ENCODE results near the gene DUSP19. TPM values are rescaled to one million over a fixed set of nuclear protein-coding genes. Genes with fewer than 3 reads are reported as not detected.

The DUSP19 gene
- total and polyA plus RNA-seq, 2 of the 13 experiments (the other 11 are each of a cell fraction or from before 2014, with no cell fraction given), result 1.3 to 1.9 TPM

DNA sequence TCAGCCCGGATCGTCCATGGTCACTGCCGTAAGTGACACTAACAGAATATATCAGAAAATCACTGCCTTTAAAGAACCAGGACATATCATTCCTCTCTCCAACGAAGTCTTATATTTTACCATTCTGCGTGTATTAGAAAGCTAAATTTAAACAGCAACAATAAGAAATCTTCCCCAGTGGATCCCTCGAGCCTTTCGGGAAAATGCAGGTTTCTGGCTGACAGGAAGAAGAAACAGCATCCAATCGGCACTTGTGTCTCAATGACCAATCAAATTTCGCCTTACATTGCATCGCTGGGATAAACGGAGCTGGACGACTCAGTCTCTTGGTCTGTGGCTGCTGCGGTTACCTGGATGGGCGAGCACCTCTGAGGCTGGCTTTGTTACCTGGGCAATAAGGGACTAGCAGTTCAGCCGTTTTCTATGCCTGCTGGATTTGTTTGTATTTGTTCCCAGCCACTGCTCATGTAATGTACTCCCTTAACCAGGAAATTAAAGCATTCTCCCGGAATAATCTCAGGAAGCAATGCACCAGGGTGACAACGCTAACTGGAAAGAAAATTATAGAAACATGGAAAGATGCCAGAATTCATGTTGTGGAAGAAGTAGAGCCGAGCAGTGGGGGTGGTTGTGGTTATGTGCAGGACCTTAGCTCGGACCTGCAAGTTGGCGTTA lies at the start of gene DUSP19 (continued):
- 0 out of 2 replicates have a peak, but pooled peaks have one; percentile 44 for TF ChIP-seq BATF2 (CRISPR knock-in tag; IDR thresholded peaks at IDR 0.05)
- TF ChIP-seq ZNF546 (CRISPR knock-in tag; conservative IDR thresholded peaks at IDR 0.05), result no peak
- TF ChIP-seq ZNF552 (CRISPR knock-in tag; IDR thresholded peaks at IDR 0.05; ENCODE audit: borderline replicate concordance), result no peak
- TF ChIP-seq ZNF124 (CRISPR knock-in tag; IDR thresholded peaks at IDR 0.05), result no peak
- TF ChIP-seq RFX5 (IDR thresholded peaks at IDR 0.05; ENCODE audit: low read depth, low read length), result peak; percentile 50; the same call in 1 of the 2 replicates
- 0 out of 2 replicates have a peak, but pooled peaks have one; percentile 1 for TF ChIP-seq NFIC (IDR thresholded peaks at IDR 0.05; ENCODE audit: low read length)
- no peak; the same call in 1 of the 2 replicates for TF ChIP-seq MYC (CRISPR knock-in tag; IDR thresholded peaks at IDR 0.05; ENCODE audit: borderline replicate concordance)
- TF ChIP-seq MAF1 (CRISPR knock-in tag; IDR thresholded peaks at IDR 0.05; ENCODE audit: borderline replicate concordance), result no peak
- TF ChIP-seq HOXD1 (CRISPR knock-in tag; IDR thresholded peaks at IDR 0.05), result 0 out of 2 replicates have a peak, but pooled peaks have one; percentile 51
- TF ChIP-seq GPBP1L1 (CRISPR knock-in tag; IDR thresholded peaks at IDR 0.05), result no peak
- no peak for TF ChIP-seq ZNF3 (CRISPR knock-in tag; IDR thresholded peaks at IDR 0.05)
- peak; percentile 87 for TF ChIP-seq ZNF747 (CRISPR knock-in tag; IDR thresholded peaks at IDR 0.05; ENCODE audit: borderline replicate concordance)
- no peak for TF ChIP-seq ZNF326 (CRISPR knock-in tag; IDR thresholded peaks at IDR 0.05; ENCODE audit: borderline replicate concordance)
- TF ChIP-seq ARID4A (CRISPR knock-in tag; IDR thresholded peaks at IDR 0.05; ENCODE audit: borderline replicate concordance), result peak; percentile 73; the same call in 1 of the 2 replicates
- TF ChIP-seq, protein P1, sequence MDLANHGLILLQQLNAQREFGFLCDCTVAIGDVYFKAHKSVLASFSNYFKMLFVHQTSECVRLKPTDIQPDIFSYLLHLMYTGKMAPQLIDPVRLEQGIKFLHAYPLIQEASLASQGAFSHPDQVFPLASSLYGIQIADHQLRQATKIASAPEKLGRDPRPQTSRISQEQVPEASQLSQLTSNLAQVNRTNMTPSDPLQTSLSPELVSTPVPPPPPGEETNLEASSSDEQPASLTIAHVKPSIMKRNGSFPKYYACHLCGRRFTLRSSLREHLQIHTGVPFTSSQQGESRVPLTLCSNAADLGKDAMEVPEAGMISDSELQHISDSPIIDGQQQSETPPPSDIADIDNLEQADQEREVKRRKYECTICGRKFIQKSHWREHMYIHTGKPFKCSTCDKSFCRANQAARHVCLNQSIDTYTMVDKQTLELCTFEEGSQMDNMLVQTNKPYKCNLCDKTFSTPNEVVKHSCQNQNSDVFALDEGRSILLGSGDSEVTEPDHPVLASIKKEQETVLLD (CRISPR knock-in tag; IDR thresholded peaks at IDR 0.05; ENCODE audit: low read depth), result no peak
- no peak for TF ChIP-seq MZF1 (CRISPR knock-in tag; IDR thresholded peaks at IDR 0.05; ENCODE audit: borderline replicate concordance)
- no peak for TF ChIP-seq SSRP1 (CRISPR knock-in tag; IDR thresholded peaks at IDR 0.05)
- TF ChIP-seq FOSL2 (CRISPR knock-in tag; IDR thresholded peaks at IDR 0.05), result peak; percentile 67
- TF ChIP-seq PHF8 (CRISPR knock-in tag; IDR thresholded peaks at IDR 0.05), result peak; percentile 79
- peak; percentile 22; the same call in 1 of the 2 replicates for TF ChIP-seq SNAPC2 (CRISPR knock-in tag; IDR thresholded peaks at IDR 0.05)
- TF ChIP-seq ZNF431 (CRISPR knock-in tag; IDR thresholded peaks at IDR 0.05; ENCODE audit: borderline replicate concordance, low read depth), result no peak
